ENCODE measurements around the gene DOCK10.

DOCK10 gene

GRCh38 chr2:224775647-224776046 is 266.6 kb downstream of the DOCK10 start:
- intact Hi-C loops (cut with DNase I), result no loop called here
- no peak for DNase-seq

- no peak for DNase-seq
- intact Hi-C loops (cut with DNase I), result no loop called here
Measured at GRCh38 chr2:224774735-224775134, 267.5 kb downstream of the DOCK10 start.

GRCh38 chr2:224772494-224772893 is 269.8 kb downstream of the DOCK10 start:
- DNase-seq, result no peak
- intact Hi-C loops (cut with DNase I), result no loop called here

GRCh38 chr2:224769489-224769888 is 272.8 kb downstream of the DOCK10 start:
- intact Hi-C loops (cut with DNase I), result no loop called here
- DNase-seq, result no peak

- DNase-seq, result no peak
- intact Hi-C loops (cut with DNase I), result no loop called here
Measured at GRCh38 chr2:224764565-224765236, 277.6 kb downstream of the DOCK10 start.

GRCh38 chr2:224757934-224758548 is 284.2 kb downstream of the DOCK10 start:
- no peak for DNase-seq
- intact Hi-C loops (cut with DNase I), result no loop called here

GRCh38 chr2:224753743-224754540 is 288.3 kb downstream of the DOCK10 start:
- no peak for DNase-seq
- intact Hi-C loops (cut with DNase I), result no loop called here

- DNase-seq, result no peak
- intact Hi-C loops (cut with DNase I), result no loop called here
Measured at GRCh38 chr2:224751996-224752698, 290.1 kb downstream of the DOCK10 start.

- intact Hi-C loops (cut with DNase I), result no loop called here
- DNase-seq, result no peak
Measured at GRCh38 chr2:224749136-224749535, 293.1 kb downstream of the DOCK10 start.

GRCh38 chr2:224747765-224748164 is 294.5 kb downstream of the DOCK10 start:
- intact Hi-C loops (cut with DNase I), result no loop called here
- no peak for DNase-seq

GRCh38 chr2:224736227-224736626 is 306.0 kb downstream of the DOCK10 start:
- DNase-seq, result no peak

GRCh38 chr2:224734949-224735348 is 307.3 kb downstream of the DOCK10 start:
- intact Hi-C loops (cut with DNase I), result no loop called here
- DNase-seq, result no peak

More at GRCh38 chr2:224736227-224736626, 306.0 kb downstream of the DOCK10 start:
- intact Hi-C loops (cut with DNase I), result no loop called here

GRCh38 chr2:224731665-224732064 is 310.6 kb downstream of the DOCK10 start:
- DNase-seq, result no peak
- intact Hi-C loops (cut with DNase I), result no loop called here

GRCh38 chr2:224729435-224729834 is 312.8 kb downstream of the DOCK10 start:
- no peak for DNase-seq
- intact Hi-C loops (cut with DNase I), result no loop called here

GRCh38 chr2:224724331-224724730 is 317.9 kb downstream of the DOCK10 start:
- no peak for DNase-seq
- intact Hi-C loops (cut with DNase I), result no loop called here

GRCh38 chr2:224723586-224724217 is 318.6 kb downstream of the DOCK10 start:
- intact Hi-C loops (cut with DNase I), result no loop called here
- DNase-seq, result no peak

- intact Hi-C loops (cut with DNase I), result no loop called here
- DNase-seq, result no peak
Measured at GRCh38 chr2:224722770-224723169, 319.5 kb downstream of the DOCK10 start.

- no peak for DNase-seq
- intact Hi-C loops (cut with DNase I), result no loop called here
Measured at GRCh38 chr2:224722250-224722649, 320.0 kb downstream of the DOCK10 start.

GRCh38 chr2:224716921-224717320 is 325.3 kb downstream of the DOCK10 start:
- no peak for DNase-seq
- intact Hi-C loops (cut with DNase I), result no loop called here
